Kidney tubule cell (primary cell): ENCODE results near the gene MYOF.
"Not testable (repeated sequence)": the region's sequence is repeated elsewhere in the genome, so short reads cannot be mapped to it uniquely, and the experiment has no call there.

Experiments
- DNase-seq: peaks from one replicate; pipeline ENCODE4 v3.0.0-alpha.2; 2018; ENCODE audit warnings: low spot score

MYOF gene

DNA sequence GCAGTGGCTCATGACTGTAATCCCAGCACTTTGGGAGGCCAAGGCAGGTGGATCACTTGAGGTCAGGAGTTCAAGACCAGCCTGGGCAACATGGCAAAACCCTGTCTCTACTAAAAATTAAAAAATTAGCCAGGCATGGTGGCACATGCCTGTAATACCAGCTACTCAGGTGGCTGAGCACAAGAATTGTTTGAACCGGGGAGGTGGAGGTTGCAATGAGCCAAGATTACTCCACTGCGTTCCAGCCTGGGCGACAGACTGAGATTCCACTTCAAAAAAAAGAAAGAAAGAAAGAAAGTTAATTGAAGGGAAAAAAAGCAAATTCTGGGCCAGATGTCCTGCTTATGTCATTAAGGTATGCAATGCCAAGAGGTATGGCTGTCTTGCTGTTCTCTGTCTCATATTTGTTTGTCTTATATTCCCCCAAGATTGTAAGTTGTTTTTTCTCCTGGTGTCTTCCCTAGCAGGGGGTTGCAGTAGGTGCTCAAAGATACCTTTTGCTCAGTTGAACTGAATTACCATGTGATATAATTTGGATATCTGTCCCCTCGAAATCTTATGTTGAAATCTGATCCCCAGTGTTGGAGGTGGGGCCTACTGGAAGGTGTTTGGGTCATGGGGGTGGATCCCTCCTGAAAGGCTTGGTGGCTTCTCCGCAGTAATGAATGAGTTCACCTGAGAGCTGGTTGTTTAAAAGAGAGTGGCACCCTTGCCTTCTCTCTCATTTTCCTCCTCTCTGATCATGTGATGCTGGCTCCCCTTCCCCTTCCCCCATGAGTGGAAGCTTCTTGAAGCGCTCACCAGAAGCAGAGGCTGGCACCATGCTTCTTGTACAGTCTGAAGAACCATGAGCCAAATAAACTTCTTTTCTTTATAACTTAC is 60.9 kb downstream of the MYOF start:
- DNase-seq: no peak

DNA sequence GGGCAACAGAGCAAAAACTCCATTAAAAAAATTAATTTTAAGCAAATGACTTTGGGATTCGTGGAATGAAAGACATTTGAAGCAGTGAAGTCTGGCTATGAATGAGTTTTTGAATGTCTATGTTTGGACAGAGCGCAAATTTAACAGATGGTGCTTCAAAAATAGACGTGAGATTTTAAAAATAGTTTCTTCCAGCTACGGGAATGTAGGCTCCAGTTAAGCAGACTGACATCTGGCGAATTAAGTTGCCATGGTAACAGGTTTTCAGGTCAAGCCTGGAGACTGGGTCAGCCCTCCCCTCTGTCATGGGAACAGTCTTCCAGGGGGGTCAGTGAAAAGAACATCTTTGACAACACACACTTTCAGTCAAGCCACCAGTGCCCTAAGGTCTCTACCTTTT is 62.0 kb downstream of the MYOF start:
- no peak for DNase-seq

DNA sequence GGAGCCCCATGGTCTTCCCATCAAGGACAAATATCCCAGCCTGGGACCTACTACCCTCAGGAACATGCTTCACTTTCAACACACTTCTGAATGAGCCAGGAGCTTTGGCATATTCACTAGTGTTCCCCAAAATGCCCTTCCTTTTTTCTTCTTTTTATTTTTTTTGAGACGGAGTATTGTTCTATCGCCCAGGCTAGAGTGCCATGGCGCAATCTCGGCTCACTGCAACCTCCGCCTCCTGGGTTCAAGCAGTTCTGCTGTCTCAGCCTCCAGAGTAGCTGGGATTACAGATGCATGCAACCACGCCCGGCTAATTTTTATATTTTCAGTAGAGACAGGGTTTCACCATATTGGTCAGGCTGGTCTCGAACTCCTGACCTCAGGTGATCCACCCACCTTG is 63.1 kb downstream of the MYOF start:
- not testable (repeated sequence) for DNase-seq

DNA sequence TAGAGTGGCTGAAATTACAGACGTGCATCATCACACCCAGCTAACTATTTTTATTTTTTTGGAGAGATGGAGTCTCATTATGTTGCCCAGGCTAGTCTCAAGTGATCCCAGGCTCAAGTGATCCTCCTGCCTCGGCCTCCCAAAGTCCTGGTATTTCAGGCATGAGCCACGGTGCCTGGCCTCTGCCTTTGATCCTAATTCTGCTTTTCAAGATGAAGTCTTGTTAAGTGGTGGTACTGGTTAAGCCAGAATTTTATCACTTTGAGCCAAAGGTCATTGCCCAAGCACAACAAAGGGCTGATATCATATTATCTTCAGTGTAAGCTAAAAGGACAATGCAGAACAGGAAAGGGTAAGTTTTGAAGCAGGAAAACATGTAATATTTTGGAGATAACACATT is 64.2 kb downstream of the MYOF start:
- DNase-seq: no peak

DNA sequence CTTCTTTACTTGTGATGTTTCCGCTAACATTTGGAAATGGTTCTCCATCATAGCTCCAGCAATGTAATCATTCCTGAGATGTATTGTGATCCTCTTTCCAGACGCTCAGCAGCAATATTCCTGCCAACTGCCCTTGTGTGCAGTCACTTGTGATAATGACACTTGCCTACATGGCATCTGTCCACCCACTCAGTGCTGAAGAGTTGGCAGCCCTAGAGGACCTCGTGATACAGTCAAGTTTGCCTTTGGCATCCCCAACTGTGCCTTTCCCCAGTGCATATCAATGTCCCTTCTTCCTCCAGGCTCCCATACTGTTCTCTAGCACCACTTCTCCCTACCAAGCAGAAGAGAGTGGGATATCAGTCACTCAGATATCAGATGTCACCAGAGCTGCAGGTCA is 64.9 kb downstream of the MYOF start:
- DNase-seq: no peak

DNA sequence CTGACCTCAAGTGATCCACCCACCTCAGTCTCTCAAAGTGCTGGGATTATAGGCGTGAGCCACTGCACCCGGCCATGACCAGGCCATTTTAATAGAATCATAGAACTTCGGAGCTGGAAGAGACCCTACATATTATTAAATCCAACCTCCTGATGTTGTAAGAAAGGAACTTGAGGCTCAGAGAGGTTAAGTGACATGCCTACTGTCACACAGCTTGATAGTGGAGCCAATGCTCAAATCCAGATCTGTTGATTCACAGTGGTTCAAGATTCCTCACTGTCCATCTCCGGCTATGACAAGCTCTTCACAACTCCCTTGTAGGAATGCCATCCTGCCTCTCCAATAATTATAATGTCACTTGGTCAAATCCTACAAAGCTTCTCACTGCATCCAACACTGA is 65.3 kb downstream of the MYOF start:
- no peak for DNase-seq

DNA sequence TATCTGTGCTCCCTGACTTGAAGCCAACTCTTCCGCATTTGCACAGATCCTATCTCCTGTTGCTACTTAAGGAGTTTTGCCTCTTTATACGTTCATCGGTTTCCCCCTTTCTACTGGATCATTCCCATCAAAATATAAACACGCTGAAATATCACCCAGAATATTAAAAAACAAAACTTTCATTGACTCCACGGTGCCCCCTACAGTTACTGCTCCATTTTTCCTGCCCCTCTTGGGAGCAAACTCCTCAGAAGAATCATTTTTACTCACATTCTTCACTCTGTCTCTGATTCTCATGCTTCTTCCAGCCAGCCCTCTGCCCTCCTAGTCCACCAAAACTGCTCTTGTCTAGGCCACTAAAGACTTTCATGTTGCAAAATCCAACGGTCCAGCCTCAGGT is 66.4 kb downstream of the MYOF start:
- no peak for DNase-seq

DNA sequence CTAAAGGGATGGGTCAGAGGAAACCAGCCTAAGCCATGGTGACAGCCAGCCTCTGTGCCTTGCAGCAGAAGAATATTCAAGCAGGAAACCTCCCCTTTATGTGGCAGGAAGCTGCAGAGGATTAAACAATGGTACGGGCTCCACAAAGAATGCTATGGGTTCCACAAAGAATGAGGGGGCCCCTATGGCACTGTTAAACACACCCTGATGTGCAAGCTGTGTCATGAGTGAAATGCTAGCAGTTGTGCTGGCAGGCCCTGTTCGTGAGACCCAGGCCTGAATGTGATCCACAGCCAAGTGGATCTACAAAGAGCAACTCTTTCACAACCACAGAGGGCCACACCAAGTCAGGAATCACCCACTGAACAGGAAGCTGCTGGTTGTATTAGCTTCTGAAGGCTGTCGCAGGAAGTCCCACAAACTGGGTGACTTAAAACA is 68.9 kb downstream of the MYOF start:
- no peak for DNase-seq

DNA sequence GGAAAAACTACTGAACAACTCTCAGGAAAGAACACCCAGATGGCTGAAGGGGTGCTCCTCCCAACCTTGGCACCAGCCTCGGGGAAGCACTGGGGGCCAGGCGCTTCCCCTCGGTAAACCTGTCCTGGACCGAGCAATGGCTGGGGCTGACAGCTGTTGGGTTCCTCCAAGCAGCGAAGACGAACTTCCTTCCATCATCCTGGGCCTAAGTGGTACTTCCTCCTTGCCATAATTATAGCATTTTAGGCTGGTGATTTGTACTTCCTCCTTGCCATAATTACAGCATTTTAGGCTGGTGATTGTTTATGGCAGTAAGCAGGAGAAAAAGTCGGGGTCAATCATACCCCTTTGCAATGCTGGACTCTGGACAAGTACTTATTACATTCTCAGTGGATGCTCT is 69.3 kb downstream of the MYOF start:
- DNase-seq: no peak

DNA sequence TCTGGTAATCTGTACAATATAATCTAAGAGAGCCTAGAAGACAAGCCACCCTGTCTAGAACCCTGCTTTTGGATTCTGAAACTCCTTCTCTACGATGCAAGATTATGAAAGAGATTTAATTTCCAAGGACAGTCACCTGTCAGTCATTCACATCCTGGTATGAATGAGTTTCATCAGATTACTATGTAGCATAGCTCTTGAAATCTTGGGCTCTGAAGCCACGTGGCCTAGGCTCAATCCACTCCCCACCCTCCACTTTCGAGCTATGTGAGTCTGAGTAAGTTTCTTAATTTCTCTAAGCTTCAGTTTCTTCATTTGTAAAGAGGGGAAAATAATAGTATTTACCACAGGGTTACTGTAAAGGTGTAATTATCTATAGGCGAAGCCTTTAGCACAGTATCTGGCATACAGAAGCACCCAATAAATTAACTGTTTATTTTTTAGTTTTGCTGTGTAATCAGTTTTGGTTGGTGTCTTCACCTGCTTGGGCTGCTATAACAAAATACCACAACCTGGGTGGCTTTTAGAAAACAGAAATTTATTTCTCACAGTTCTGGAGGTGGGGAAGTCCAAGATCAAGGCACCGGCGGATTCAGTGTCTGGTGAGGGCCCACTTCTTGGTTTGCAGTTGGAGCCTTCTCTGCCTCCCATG is 71.3 kb downstream of the MYOF start:
- DNase-seq: no peak

DNA sequence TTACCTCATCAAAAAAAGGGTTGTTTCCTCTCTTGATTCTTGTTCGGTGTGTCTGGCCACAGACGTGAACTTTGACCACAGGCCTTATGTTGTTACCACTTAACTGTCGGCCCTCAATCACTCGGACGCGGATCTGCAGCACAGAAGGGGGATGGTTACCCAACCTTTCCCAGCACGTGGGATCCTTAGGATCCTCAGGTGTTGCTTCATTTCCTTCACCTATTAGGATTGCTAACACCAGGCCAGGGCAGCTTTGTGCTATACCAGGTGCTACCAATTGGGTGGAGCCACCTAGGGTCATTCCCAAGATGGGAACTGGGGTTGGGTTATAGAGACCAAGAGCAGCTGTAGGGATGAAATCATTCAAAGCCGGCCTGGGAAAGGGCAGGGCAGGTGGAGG is 73.4 kb downstream of the MYOF start:
- DNase-seq: no peak

DNA sequence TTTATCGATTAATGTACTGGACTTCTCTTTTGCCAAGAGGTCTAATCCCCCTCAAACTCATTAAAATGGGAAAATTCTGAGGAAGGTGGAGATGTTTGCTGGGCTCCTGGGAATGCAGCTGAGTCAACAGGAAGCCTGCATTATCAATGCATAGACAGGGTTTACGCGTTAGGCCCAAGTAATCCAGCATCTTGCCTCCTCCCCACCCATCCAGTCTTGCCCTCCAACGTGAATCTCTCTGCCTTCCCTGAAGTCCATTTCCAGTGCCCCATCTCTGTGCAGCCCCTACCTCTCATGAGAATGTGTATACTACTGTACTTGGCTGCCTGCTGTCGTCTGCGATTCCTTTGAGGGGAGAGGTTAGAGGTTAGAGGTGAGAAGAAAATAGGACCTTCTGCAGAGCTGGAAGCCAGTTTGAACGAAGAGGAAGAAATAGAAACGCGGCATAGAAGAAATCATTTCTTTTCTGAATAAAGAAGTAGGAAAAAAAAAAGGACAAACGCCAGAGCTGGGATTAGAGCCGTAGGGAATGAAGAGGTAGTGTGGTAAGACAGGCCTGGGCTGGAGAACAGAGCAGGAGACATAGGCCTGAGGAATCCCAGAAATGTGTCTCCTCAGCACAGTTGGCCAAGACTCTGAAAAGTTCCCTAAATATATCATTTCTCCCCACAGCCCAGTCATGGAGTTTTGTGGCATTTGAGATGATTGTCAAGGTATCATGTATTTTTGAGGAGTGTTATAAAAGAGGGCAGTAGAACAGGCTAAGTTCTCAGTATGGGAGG is 75.6 kb downstream of the MYOF start:
- DNase-seq: no peak

DNA sequence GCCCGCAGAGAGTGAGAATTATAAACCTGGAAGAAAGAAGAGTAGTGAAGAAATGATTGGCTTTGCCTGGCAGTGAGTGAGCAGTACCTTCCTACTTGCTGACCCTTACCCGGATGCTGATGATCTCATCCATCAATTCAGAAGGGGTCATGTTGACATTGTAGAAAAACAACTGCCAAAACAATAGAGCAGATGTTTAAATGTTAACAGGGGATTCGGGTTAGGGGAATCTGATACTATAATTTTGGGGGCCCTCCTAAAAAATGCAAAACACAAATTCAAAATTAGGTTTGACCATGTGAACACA is 78.1 kb downstream of the MYOF start:
- no peak for DNase-seq

DNA sequence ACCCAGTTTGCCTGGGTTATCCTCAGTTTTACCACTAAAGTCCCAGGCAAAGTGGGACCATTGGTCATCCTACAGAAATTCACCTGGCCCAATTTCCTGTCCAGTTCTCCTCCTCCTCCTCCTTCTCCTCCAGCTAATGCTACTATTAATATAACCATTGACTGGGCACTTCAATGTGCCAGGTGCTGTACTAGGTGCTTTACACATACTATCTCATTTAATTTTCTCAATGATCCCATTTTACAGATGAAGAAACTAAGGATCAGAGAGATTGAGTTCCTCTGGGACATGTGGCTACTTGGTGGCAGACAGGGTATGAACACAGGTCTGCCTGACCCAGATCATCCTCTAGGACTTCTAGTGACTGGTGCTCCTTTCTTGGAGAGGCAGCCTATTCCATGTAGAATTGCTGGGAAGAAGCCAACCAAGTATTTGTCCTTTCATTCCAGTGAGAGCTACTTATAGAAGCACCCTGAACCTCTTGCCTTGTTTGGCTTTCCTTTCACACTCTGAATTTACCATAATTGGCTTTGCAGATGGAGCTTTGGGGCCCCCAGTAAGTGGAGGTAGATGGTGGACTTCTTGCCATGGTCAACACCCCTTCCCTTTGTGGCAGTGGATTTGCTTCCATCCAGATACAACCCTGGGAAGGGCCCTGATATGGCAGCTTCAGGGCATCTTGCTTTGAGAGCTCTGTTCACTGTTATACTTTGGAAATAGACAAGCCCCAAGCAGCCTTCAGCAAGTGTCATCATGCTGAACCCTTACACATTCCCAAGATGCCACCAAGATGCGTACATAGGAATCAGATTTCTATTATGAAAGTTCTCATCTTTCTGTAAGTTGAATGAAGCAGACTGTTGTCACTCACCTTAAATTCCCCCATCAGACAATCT is 78.7 kb downstream of the MYOF start:
- no peak for DNase-seq

DNA sequence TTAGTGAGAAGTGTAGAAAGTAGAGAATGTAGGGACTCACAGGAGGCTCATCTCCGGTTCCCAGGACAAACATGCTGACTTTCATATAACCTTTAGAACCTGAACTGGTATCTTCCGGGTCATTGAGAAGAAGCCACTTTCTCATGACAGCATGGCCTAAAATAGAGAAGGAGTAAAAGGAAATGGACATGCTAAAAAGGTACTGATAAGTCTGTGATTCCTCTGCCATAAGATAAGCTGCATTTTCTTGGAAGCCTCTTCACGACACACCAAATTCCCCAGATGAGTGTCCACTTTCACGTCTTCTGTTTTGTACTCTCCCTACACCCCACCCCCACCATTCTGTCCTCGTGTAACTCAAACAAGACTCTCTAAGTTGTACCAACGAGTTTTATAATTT is 79.9 kb downstream of the MYOF start:
- no peak for DNase-seq

DNA sequence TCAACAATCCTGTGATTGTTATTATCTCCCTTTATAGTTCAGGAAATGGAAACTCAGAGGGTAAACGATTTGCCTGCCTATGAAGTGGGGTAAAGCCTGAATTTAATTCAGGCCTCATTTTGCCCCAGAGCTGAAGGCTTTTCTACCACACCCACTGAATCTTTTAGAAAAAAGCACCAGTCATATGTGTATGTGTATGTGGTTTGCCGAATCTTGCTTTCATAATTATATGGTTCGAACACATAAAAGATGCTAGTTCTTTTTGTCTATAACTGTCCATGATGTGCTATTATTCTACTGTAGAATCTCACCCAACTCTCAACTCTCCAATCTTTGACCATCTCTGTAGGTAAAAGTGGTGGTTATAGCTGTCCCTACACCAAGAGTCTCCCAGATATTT is 83.6 kb downstream of the MYOF start:
- no peak for DNase-seq

DNA sequence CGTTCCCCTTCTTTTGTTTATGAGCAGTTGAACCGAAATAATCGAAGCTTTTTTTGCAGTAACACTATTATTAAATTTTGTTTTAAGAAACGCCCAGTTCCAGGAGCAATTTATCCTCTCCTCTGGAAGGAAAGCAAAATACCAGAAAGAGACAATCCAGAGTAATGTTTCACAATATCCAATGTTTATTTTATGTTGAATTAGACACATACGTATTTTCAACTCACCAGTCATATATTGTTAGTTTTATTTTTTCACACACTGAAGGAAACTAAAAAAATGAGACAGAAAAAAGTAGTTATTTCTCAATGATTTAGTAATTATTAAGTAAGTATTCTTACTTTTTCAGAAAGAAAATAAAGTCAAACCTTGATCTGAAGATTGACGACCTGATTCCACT is 85.1 kb downstream of the MYOF start:
- no peak for DNase-seq

DNA sequence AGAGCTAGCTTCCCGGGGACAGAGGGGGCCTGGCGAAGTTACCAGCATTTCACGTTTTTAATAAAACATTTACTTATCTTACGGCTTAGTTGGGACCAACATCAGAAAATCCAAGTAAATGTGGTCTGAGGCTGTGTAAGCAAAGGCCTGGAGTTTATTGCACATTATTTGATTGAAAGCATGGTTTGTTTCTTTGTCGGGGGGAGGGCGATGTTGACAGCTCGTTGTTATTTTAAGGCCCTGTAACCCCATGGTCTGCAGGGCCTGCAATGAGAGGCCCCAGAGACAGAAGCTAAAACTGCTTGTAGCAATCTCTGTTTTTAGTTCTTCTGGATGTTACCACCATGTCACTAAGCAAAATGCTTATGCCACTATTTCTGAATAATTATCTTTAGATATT is 88.9 kb downstream of the MYOF start:
- DNase-seq: no peak

DNA sequence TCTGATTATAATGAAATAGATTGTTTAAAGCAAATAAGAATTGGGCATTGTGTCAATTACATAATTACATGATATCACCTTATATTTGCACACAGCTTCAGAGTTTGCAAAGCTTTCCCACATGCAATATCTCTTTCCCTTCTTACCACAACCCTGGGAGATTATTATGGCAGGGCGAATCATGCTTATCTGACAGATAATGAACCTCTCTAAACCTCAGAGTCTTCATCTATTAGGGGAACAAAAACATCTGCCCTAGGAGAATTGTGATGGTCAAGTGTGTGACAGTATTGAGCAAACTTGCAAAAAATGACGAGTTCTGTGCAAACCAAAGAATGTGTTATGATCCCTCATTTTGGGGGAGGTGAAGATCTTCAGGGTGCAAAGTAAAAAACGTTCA is 90.0 kb downstream of the MYOF start:
- DNase-seq: no peak

DNA sequence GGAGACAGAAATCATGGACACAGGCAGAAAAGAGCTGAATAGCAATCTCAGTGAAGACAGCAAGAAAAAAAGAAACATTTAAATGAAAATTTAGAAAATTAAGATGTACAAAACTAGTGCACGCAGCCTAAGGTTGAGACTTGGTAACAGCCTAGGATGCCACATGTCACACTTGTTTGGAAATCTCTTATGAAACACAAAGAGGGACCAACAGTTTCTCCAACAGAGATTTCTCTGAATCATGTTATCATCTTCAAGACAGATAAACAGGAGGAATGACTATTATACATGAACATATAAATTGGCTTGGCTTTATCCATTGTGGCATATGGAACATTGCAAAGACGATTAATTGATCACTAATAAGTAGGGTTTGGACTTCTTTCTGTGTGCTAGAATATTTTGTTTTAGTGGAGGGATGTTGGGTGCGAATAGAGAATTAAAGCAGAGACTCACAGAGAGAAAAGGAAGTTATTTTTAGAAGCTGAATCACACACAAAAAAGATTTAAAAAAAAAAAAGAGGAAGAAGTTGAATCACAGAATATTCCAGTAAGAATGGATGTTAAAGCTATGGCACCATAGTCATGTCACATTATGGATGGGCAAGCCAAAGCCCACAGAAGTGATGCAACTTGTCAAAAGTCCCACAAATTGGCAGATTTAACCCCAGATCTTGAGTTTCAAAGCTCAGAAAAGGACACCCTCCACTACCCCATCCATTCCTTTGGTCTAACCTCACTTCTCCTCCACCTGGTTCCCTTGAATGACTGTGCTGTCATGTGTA is 91.6 kb downstream of the MYOF start:
- DNase-seq: no peak

DNA sequence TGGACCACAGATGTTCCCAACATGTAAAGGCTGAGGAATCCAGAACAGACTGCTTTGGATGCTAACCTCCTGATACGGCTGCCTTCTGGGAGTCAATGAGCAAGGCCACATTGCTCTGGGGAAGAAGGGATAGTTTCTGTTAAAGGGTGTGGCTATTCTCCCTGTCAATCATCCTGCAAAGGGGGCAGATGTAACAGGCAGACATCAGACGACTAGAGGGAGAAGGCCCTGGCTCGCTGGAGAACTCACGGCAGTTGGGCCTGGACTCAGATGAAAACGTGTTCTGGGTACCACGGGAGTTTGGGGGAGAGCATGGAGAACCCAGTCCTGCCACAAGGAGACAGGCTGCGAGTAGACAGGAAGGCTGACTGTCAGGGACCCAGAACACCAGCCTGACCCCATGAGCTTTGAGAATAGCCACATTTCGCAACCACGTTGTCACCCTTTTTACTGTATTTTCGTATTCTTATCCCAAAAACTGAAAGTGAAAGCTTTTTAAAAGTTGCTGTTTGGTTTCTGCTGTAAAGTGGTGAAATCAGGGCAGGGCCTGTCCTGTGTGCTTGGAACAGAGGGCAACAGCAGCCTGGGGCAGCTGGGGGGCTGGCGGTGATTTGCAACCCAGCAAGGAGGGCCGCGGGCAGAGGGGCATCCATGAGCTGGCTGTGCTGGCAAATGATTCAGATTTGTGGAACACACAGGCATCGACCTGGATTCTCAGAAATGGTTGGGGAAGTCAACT is 95.3 kb downstream of the MYOF start:
- DNase-seq: no peak
